ENCODE results near the gene GNA14.
A peak's percentile ranks its signal among the peaks of the same experiment; 100 is the strongest.
"Not testable (repeated sequence)": the region's sequence is repeated elsewhere in the genome, so short reads cannot be mapped to it uniquely, and the experiment has no call there.

GNA14 gene

GRCh38 chr9:77440057-77440456, 208.1 kb downstream of the GNA14 start:
- DNase-seq = no peak

- no peak for DNase-seq
Measured at GRCh38 chr9:77438653-77439052, 209.5 kb downstream of the GNA14 start.

- no peak for DNase-seq
Measured at GRCh38 chr9:77435688-77436087, 212.4 kb downstream of the GNA14 start.

GRCh38 chr9:77435277-77435676, 212.8 kb downstream of the GNA14 start:
- no peak for DNase-seq

GRCh38 chr9:77433675-77434445, 214.3 kb downstream of the GNA14 start:
- peak; percentile 28 to 41 for DNase-seq

- DNase-seq = no peak
Measured at GRCh38 chr9:77432053-77432452, 216.1 kb downstream of the GNA14 start.

- no peak for DNase-seq
Measured at GRCh38 chr9:77429928-77430327, 218.2 kb downstream of the GNA14 start.

GRCh38 chr9:77427256-77427927, 220.7 kb downstream of the GNA14 start:
- no peak for DNase-seq

GRCh38 chr9:77426712-77427111, 221.4 kb downstream of the GNA14 start:
- no peak for DNase-seq

- no peak for DNase-seq
Measured at GRCh38 chr9:77424993-77425392, 223.1 kb downstream of the GNA14 start.

- no peak for DNase-seq
Measured at GRCh38 chr9:77423841-77424240, 224.3 kb downstream of the GNA14 start.

GRCh38 chr9:77422969-77423368, 225.2 kb downstream of the GNA14 start:
- no peak for DNase-seq

- no peak for DNase-seq
Measured at GRCh38 chr9:77421506-77422265, 226.4 kb downstream of the GNA14 start.

- no peak for DNase-seq
Measured at GRCh38 chr9:77420641-77421040, 227.5 kb downstream of the GNA14 start.

GRCh38 chr9:77418226-77418625, 229.9 kb downstream of the GNA14 start:
- no peak for DNase-seq

- no peak for DNase-seq
Measured at GRCh38 chr9:77417566-77417965, 230.6 kb downstream of the GNA14 start.

- not testable (repeated sequence) for DNase-seq
Measured at GRCh38 chr9:77408521-77408920, 239.6 kb downstream of the GNA14 start.

GRCh38 chr9:77403239-77403638, 244.9 kb downstream of the GNA14 start:
- DNase-seq = no peak

GRCh38 chr9:77402286-77402685, 245.8 kb downstream of the GNA14 start:
- no peak for DNase-seq

GRCh38 chr9:77399964-77400363, 248.2 kb downstream of the GNA14 start:
- no peak for DNase-seq

- not testable (repeated sequence) for DNase-seq
Measured at GRCh38 chr9:77398581-77398980, 249.5 kb downstream of the GNA14 start.

- DNase-seq = no peak
Measured at GRCh38 chr9:77392328-77392727, 255.8 kb downstream of the GNA14 start.

GRCh38 chr9:77391834-77392233, 256.3 kb downstream of the GNA14 start:
- DNase-seq = no peak

- no peak for DNase-seq
Measured at GRCh38 chr9:77386187-77386586, 261.9 kb downstream of the GNA14 start.

All from stimulated activated CD4-positive, alpha-beta T cell treated with anti-CD3 and anti-CD28 coated beads, Interleukin-2, amount 100 ng/mL, for 48 hours (primary cell).